GM12873 (cell line): ENCODE measurements around the gene OR5K4.

Experiments used
- TF ChIP-seq, protein P1 (sequence below): IDR thresholded peaks from 2 replicates; pipeline ENCODE4 v1.5.1; 2012; ENCODE audit warnings: low read depth, mild to moderate bottlenecking, moderate library complexity, low read length, control low read depth; ENCODE audit not compliant: insufficient read depth; ENCODE audit errors: missing control alignments

Gene OR5K4

DNA sequence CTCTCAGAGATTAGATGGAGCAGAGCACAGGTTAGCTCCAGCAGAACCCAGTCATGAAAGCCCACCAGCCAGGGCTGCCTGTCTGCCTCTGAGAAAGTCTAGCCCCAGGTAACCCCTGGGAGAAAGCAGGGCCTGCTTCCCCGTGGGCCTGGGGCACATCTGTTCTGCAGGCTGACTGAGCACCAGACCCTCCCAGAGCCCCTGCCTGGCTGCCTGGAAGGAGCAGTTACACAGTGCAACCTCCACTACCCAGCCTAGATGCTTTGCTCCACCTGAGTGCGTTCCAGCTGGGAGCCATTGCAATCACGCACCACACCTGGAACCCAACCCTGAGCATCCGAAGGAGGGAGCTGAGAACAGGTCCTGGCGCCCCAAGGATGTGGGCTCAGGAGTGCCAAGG lies 24.7 kb upstream of the OR5K4 start:
- TF ChIP-seq, protein P1, sequence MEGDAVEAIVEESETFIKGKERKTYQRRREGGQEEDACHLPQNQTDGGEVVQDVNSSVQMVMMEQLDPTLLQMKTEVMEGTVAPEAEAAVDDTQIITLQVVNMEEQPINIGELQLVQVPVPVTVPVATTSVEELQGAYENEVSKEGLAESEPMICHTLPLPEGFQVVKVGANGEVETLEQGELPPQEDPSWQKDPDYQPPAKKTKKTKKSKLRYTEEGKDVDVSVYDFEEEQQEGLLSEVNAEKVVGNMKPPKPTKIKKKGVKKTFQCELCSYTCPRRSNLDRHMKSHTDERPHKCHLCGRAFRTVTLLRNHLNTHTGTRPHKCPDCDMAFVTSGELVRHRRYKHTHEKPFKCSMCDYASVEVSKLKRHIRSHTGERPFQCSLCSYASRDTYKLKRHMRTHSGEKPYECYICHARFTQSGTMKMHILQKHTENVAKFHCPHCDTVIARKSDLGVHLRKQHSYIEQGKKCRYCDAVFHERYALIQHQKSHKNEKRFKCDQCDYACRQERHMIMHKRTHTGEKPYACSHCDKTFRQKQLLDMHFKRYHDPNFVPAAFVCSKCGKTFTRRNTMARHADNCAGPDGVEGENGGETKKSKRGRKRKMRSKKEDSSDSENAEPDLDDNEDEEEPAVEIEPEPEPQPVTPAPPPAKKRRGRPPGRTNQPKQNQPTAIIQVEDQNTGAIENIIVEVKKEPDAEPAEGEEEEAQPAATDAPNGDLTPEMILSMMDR = no peak

DNA sequence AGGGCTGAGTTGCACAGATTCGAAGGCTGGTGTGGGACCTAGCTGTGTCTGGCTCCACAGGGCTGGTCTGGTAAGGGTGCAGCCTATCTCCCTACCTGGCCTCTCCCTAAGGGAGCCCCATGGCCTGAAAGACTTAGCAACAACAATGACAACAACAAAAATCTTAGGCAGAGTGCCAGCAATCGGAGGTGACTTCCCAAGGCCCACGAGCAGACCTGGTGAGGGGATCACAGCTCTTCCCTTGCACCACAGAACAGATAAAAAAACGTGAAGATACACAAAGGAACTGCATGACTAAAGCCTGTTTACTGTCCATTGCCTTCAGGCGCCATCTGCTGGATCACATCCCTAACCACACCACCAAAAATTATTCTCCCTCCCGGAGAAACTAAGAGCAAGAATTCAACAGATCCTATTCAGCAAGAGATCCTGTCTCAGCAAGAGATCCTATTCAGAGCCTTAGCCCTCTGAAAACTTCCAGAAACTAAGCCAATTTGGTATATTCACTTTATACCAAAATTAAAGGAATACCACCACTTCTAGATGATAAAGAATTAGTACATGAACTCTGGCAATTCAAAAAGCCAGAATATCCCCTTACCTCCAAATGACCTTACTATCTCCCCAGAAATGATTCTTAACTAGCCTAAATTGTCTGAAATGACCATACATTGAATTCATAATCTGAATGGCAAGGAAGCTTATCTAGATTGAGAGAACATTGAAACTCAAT lies 24.1 kb upstream of the OR5K4 start:
- TF ChIP-seq, protein P1 = peak; percentile 84

DNA sequence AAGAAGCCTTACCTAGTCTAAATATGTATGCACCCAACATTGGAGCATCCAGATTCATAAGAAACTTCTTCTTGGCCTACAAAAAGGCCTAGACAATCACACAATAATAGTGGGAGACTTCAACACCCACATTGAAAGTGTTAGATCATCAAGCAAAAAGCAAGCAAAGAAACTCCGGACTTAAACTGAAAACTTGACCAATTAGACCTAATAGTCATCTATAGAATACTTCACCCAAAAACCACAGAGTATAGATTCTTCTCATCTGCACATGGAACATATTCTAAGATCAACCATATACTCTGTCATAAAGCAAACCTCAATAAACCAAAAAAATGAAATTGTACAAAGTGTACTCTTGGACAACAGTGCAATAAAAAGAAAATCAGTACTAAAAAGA lies 22.3 kb upstream of the OR5K4 start:
- TF ChIP-seq, protein P1 = no peak

DNA sequence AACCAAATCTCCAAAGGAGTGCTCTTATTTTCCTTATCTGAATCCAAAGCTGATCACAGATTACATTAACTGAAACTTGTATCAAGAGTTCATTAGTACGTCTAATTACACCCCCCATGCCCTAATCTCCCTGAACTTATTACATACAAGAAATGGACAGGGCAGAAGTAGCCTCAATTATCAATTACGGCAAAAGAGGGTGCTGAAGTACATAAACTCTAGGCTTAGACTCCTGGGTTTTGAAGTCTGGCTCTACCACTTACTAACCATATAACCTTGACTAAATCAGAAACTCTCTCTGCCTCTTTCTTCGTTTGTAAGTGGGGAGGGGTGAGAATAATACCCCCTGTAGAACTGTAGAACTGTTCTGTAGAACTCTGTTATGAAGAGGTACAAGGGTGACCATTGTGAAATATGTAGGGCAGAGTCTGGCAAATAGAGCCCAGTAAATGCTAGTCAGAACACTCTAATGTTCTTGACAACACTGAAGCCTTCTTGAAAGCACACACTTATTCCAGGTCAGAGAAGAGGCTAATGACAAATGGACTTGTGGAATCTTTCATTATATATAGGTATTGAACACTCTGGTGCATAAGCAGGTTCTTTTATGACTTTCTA lies 19.6 kb upstream of the OR5K4 start:
- TF ChIP-seq, protein P1 = no peak

DNA sequence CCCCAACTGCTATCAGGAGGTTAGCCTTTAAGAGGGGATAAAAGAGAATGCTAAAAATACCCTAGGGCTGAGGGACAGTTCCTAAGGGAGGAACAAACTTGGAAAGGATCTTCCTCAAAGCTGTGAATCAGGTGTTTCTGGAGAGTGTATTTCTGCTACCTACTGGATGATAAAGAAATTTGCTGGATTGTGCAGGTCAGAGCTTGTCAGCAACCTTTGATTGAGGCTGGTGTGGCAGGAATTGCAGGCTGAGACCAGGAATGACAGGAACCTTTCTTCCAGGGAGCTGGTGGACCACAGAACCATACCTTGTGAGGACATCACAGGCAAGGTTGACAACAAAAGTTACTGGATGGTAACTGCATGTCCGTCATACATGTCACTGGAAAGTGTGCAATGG lies 14.6 kb upstream of the OR5K4 start:
- TF ChIP-seq, protein P1 = no peak

DNA sequence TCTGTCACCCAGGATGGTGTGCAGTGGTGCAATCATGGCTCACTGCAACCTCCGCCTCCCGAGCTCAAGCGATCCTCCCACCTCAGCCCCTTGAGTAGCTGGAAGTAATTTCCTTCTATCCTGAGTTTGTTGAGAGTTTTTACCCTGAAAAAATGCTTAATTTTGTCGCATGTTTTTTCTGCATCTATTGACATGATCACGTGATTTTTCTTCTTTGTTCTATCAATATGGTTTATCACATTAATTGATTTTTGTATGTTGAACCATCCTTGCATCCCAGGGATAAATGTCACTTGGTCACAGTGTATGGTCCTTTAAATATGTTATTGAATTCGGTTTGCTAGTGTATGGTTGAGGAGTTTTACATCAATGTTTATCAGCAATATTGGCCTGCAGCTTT lies 11.9 kb upstream of the OR5K4 start:
- TF ChIP-seq, protein P1 = no peak

DNA sequence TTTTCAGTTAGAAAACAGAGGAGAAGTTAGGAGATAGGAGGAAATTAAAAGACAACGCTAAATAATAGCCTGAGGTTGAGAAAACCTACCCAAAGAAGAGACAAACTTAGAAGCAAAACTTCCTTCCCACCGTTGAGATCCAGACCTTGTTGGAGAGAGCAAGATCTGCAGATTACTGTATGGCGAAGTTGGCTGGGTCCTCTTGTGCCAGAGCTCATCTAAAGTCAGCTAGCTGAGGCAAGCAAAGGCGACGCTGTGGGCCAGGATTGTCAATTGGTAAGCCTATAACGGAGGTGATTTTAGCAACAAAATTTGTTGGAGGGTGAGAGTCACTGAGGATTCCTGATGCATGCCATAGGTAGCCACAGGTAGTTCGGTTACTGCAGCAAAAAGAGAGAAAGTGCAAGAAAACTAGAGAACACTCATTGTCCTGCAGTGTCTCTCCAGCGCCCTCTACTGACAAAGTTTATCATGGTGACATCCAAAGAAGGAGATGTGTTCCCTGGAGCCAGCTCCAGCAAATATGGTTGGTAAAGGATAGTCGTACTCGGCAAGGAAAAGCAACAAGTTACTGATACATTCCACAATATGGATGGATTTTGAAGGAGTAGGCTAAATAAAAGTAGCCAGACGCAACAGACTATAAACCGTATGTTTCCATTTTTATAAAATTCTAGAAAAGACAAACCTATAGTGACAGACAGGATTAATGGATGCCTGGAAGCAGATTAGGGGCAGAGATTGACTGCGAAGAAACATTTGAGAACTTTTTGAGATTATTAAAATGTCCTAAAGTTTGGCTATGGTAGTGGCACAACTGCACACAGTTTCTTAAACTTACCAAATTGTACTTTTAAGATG lies 9.8 kb upstream of the OR5K4 start:
- TF ChIP-seq, protein P1 = peak; percentile 90
